ENCODE measurements around the gene POC1B. TPM values are rescaled to one million over a fixed set of nuclear protein-coding genes. Genes with fewer than 3 reads are reported as not detected.

Gene POC1B
- total RNA-seq, 1 donor from 2014 or later, result 6.7 TPM

DNA sequence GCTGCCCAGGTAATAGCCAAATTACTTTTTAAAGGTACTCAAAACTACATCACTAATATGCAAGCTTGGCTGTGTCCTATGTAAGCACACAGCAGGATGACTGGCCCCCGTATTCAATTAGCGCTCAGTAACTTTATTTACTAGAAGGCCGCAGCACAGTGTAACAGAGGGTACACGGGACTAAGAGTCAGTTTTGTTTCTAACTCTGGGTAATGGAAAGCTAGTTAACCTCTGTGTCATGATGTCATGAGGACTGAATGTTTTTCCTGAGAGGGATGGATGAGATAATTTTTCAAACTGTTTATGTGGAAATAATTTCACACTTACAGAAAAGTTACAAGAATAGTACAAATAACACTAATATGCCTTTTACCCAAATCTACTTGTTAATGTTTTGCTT, 28.4 kb downstream of the POC1B start:
- no peak for ATAC-seq
- DNase-seq (ENCODE audit: low spot score), result no peak

DNA sequence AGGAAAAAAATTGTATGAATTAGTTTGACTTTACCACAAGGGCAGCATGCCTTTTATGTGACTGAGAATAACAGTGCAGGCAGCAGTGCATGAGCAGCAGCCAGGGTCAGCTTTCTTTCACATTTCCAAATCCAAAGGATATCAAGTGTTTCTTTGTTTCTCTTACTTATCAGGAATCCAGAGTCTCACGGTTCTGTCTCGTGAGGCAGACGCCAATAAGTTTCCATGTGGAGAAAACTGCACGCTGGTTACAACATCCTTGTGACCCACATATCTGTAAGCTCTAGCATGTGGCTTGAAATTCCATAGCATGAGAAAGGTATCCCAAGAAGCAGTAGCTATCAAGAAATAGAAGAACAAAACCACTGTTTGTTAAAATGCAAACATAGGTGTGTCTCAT, 28.8 kb downstream of the POC1B start:
- DNase-seq (ENCODE audit: low spot score) (no peak), ATAC-seq (no peak)

DNA sequence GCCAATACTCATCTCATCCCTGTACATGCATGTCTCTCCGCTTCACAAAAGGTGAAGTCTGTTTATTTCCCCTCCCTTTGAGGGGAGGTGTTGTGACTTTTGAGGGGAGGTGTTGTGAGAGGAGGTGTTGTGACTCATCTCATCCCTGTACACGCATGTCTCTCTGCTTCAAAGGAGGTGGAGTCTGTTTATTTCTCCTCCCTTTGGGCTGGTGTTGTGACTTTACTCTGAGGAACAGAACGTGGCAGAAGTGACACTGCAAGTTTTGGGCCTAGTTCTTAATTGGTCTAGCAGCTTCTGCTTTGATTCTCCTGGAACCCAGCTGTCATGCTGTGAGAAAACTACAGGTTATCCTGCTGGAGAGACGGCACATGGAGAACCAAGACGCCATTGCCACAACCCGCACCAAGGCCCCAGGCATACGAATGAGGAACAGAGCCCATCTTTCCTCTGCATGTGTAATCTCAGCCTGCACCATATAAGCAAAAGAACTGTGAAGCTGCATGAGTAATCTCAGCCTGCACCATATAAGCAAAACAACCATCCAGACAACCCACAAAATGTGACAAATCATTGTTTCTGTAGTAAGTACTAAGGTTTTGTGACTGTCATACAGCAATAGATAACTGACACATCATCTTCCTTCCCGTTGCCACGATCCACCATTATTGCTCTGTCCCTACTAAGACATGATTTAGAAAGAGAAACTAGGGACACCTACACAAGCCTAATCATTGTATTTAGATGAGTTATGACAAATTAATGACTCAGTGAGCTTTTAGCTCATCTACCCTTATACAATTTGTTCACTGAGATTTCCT, 31.2 kb downstream of the POC1B start:
- ATAC-seq (no peak), DNase-seq (ENCODE audit: low spot score) (no peak)

- ATAC-seq (no peak), DNase-seq (ENCODE audit: low spot score) (no peak)
These were observed 32.1 kb downstream of the POC1B start for GRCh38 chr12:89493670-89494302.

DNA sequence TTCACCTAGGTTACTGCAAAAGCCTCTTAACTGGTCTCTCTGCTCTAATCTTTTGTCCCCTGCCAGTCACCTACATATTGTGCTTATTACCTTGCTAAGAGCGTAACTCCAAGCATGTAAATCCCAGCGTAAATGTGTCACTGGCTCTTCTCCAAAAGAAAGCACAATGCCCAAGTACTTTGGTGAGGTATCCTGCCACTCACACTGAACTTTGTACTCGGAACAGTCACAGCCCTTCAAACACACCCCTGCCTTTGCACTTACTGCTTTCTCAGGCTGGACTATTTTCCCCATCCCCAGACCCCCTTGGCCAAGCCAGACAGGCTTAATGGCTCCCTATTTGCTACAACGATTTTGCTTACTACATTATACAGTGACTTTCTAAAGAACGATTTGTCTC, 33.0 kb downstream of the POC1B start:
- no peak for DNase-seq (ENCODE audit: low spot score)
- peak; percentile 91 for ATAC-seq

GRCh38 chr12:89490922-89491321, 34.9 kb downstream of the POC1B start:
- ATAC-seq (no peak), DNase-seq (ENCODE audit: low spot score) (no peak)

- ATAC-seq (no peak), DNase-seq (ENCODE audit: low spot score) (no peak)
These were observed 39.6 kb downstream of the POC1B start for GRCh38 chr12:89486264-89486663.

DNA sequence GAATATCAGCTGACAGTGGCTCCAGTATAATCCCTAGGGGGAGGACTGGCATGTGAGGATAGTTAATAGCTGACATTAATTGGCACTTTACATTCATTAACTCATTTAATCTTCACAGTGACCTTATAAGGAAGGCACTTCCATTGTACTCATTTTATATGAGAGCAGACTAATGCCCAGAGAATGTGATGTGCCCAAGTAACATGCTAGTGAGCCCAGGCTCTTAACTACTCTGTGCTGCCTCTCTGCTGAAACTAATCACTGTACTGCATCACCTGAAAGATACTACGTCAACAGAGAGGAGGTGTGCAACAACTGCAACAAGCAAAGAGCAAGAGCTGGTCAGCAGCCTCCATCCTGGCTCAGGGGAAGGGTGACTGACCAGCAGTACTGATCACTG, 41.4 kb downstream of the POC1B start:
- ATAC-seq (no peak), DNase-seq (ENCODE audit: low spot score) (no peak)

DNA sequence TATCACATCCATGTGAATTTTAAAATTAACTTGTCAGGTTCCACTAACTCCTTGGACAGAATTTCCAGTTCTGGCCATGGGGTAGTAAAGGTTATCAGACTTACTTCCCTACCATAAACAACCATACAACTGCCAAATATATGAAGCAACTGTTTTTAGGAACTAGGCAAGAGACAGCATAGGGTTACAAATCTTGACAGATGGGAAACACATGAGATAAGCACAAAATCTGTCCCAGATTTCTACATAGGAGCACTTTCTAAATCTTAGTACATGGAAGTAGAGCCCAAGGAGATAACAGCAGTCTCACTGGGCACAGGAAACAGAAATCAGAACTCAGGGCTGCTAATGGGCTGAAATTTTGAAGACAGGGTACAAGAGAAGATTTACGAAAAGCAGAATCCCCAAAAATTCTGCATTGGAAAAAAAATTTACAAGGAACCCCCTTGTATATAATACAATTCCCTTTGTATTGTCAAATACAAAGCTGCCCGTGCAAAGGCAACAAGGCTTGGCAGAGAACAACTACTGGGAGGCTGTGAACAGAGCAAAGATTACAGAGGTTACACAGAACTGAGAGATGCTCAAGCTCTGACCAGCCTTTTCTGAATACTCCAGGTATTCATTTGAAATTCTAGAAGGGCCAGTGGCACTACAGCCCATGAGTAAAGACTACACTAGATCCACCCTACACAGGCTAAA, 44.5 kb downstream of the POC1B start:
- ATAC-seq (peak; percentile 33), DNase-seq (ENCODE audit: low spot score) (no peak)

- no peak for ATAC-seq
- no peak for DNase-seq (ENCODE audit: low spot score)
These were observed 45.9 kb downstream of the POC1B start for GRCh38 chr12:89479982-89480381.

DNA sequence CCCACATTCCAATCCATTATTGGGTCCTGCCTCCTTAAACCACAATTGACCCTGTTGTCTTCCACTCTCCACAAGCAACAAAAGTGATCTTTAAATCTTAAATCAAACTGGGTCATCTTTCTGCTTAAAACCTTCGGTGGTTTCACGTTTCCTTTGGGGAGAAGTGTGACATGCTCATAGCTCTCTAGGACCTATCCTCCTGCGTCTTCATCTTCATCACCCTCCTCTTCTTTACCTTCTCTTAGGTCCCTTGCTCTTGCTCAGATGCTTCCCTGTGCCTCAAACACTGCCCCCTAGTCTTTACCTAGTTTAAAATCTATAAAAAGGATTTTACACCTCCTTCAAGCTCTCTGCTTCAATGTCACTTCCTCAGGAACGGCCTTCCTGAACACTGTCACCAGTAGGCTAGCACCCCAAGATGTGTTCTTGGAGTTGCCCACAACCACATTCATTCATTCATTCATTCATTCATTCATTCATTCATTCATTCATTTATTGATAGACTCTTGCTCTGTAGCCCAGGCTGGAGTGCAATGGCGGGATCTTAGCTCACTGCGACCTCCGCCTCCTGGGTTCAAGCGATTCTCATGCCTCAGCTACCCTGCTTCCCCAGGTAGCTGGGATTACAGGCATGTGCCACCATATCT, 48.1 kb downstream of the POC1B start:
- DNase-seq (ENCODE audit: low spot score) (no peak), ATAC-seq (no peak)

GRCh38 chr12:89476904-89477595, 48.8 kb downstream of the POC1B start:
- DNase-seq (ENCODE audit: low spot score), result no peak
- peak; percentile 54 for ATAC-seq

- DNase-seq (ENCODE audit: low spot score) (no peak), ATAC-seq (no peak)
These were observed 49.6 kb downstream of the POC1B start for GRCh38 chr12:89476232-89476631.

DNA sequence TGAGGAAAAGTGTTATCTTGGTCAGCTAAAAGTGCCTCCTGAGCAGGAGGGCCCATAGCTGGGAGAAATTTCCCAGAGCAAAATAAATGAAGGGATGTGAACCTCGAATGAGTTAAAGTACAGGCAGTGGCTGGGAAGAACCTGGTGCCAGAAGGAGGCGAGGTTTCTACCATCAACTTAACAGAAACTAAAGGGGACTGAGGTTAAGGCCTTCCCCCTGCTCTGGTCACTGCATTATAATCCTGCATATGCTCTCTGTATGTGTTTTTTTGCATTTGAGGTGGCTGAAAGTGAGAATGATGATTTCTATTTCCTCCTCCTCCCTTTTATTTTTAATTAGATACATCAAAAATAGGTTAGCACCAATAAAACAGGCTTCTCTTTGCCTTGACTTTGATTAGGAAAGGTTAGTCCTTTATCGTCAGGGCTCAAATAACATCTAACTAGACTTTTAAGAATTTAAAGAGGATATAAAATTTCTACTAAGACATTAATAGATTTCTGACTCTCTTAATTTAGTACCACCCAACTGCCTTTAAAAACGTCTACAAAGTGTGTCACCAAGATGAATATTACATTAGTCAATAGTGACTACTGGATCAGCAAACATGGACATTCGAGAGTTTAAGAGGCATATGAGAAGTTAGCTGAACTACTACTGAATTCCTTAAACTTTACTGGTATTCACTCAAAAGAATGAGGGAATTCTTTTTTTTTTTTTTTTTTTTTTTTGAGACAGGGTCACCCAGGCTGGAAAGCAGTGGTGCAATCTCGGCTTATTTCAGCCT, 50.5 kb downstream of the POC1B start:
- DNase-seq (ENCODE audit: low spot score), result no peak
- ATAC-seq, result no peak

- ATAC-seq, result no peak
- DNase-seq (ENCODE audit: low spot score), result no peak
These were observed 51.2 kb downstream of the POC1B start for GRCh38 chr12:89474615-89475014.

DNA sequence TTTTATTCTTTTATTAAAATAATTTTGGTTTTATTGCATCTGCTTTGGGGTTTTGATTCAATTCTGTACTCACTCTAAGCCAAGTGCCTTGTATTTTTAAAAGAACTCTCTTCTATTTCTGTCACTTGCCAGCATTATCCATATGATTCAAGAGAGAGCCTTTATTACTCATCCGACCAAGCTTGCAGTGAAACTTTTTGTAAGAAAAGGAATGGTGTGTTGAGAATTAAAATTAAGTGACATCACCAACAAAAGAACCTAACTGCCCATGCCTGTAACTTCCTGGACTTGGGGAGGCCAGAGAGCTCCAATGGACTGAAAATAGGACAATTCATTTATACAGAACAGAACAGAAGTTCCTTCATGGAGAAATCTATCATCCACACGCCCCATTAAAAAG, 53.3 kb downstream of the POC1B start:
- no peak for DNase-seq (ENCODE audit: low spot score)
- ATAC-seq, result no peak

DNA sequence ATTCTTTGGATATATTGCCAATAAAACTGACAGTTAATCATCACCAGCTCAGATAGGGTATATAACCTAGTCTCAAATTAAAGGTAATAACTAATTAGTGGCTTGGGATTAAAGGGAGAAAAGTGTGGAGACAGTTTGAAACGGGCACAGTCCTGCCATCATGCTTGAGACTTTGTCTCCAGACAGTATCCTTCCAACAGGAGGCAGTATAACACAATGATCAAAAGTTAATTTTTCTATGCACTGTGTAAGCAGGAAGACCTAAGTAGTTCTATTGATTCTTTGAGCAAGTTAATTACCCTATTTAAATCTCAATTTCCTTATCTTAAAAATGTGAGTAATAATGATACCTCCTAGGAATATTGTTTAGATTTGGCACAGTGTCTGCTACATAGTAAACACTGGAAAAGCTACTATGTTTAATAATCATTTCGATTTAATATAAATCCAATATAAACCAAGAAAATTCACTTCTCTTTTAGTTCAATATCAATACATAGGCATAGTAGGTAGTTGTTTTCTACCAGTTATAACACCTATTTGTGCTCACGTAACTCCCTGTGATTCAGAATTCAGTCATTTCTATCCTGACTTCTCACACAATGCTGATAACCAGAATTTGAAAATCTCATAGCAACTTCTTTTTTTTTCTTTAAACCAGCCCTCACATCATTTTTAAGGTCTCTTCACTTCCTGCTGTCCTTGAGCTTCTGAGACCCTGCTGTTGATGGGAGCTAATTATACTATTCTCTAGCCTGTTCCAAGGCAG, 54.9 kb downstream of the POC1B start:
- ATAC-seq, result peak; percentile 93
- no peak for DNase-seq (ENCODE audit: low spot score)

DNA sequence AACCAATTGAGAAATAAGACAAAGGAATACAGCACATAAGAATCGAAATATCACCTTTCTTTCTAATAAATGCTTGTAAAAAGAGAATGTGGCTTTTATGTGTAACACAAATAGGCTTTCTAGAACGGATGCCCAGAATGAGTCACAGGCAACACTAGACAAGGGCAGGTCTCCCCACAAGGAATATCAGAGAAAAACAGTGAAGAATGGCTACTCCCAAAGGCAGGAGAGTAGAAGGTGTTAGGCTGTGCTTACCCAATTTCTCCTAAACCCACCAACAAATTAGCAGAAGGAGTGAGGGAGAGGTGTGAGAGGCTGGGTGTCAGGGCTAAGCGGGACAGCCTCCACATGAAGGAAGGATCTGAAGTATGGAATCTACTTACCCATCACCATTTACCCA, 56.5 kb downstream of the POC1B start:
- DNase-seq (ENCODE audit: low spot score) (no peak), ATAC-seq (no peak)

DNA sequence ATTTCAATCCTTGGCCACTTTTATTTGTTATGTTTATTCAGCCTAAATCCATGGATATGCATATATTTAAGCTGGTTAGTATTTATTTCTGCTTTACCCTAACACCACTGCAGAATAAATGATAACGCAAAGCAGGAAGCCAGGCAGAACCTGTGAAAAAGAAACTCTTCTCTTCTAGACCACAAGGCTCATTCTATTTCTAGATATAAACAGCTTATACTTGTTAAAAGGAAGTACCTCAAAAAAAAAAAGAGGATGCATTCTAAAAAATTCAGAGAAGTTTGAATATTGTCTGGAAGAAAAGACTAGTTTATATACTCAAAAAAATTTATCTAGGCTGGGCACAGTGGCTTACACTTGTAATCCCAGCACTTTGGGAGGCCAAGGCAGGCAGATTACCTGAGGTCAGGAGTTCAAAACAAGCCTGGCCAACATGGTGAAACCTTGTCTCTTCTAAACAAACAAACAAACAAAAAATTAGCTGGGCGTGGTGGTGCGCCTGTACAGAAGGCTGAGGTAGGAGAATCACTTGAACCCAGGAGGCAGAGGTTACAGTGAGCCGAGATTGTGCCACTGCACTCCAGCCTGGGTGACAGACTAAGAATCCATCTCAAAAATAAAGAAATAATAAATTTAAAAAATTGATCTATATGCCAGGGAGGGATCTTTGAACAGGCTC, 57.1 kb downstream of the POC1B start:
- DNase-seq (ENCODE audit: low spot score) (no peak), ATAC-seq (no peak)
